HG03066 (cell line): ENCODE results near the gene SIK1.

ENCODE experiments used
- ATAC-seq: cut with Tn5 transposase; IDR thresholded peaks from one replicate; pipeline ENCODE4 v1.9.1; 2021; ENCODE audit warnings: low read depth; ENCODE audit not compliant: unreplicated experiment

The SIK1 gene

GRCh38 chr21:43369124-43369523 lies 57.8 kb downstream of the SIK1 start:
- no peak for ATAC-seq

- ATAC-seq = no peak
These were observed 58.2 kb downstream of the SIK1 start for GRCh38 chr21:43368685-43369084.

GRCh38 chr21:43367859-43368258 lies 59.1 kb downstream of the SIK1 start:
- no peak for ATAC-seq

GRCh38 chr21:43367296-43367695 lies 59.6 kb downstream of the SIK1 start:
- ATAC-seq = no peak

- ATAC-seq = no peak
These were observed 60.3 kb downstream of the SIK1 start for GRCh38 chr21:43366656-43367055.

- ATAC-seq = no peak
These were observed 61.1 kb downstream of the SIK1 start for GRCh38 chr21:43365611-43366426.

- no peak for ATAC-seq
These were observed 62.0 kb downstream of the SIK1 start for GRCh38 chr21:43364851-43365424.
